Gastrocnemius medialis (tissue), 4 donors: ENCODE data around the gene DOCK3. TPM values are rescaled to one million over a fixed set of nuclear protein-coding genes. Genes with fewer than 3 reads are reported as not detected.

Experiments used
- ATAC-seq, 2 donors: fragments of 150-250 bp; one replicate each; pipeline ENCODE4 v1.9.1; 2016
- DNase-seq, 2 donors: peaks; one replicate each; pipeline ENCODE4 v3.0.0-alpha.2; 2019
- H3K27ac ChIP-seq, 4 donors: fragments of 200-600 bp; sonication (generic); 1 replicate in 1 of 4; 2 replicates in 3 of 4; pipeline ENCODE4 v1.5.1; 2016 to 2018; ENCODE audit warnings: mild to moderate bottlenecking in 2 of 4, moderate library complexity in 1 of 4
- H3K27me3 ChIP-seq, 3 donors: fragments of 200-600 bp; sonication (generic) in 2 of 3; 1 replicate in 1 of 3; 2 replicates in 2 of 3; pipeline versions ENCODE4 v1.5.1 to v1.6.0; 2016 to 2019; ENCODE audit warnings: mild to moderate bottlenecking in 1 of 3, moderate library complexity in 1 of 3
- H3K36me3 ChIP-seq, 2 donors: fragments of 200-600 bp; sonication (generic) in 1 of 2; one replicate each; pipeline ENCODE4 v1.5.1; 2017 to 2018
- H3K4me1 ChIP-seq, 2 donors: fragments of 200-600 bp; sonication (generic) in 1 of 2; one replicate each; pipeline ENCODE4 v1.5.1; 2016 to 2017; ENCODE audit warnings: mild to moderate bottlenecking in 2 of 2
- H3K4me3 ChIP-seq, 4 donors: fragments of 200-600 bp; sonication (generic) in 3 of 4; 1 replicate in 1 of 4; 2 replicates in 3 of 4; pipeline ENCODE4 v1.5.1; 2016 to 2019; ENCODE audit warnings: mild to moderate bottlenecking in 2 of 4
- H3K9me3 ChIP-seq, 3 donors: fragments of 200-600 bp; sonication (generic) in 2 of 3; 1 replicate in 1 of 3; 2 replicates in 2 of 3; pipeline ENCODE4 v1.5.1; 2016 to 2019
- POLR2A ChIP-seq, 2 donors: fragments of 450-650 bp; IDR thresholded peaks; one replicate each; pipeline ENCODE4 v1.6.1; 2017; ENCODE audit warnings: antibody characterized with exemption in 2 of 2, mild to moderate bottlenecking in 2 of 2, moderate library complexity in 2 of 2
- in situ Hi-C, 4 donors: fragments of 200-750 bp; cut with MboI; loops; one replicate each; pipeline versions ENCODE4 v1.15.0 to v1.8.0; 2017; ENCODE audit warnings: low sequenced_read_pairs in 4 of 4
- intact Hi-C: fragments of 100-400 bp; cut with DNase I; formaldehyde crosslinking; loops from one replicate; pipeline ENCODE4 v1.15.1; 2023; ENCODE audit warnings: low total_unique reads
- total RNA-seq, 4 donors: library from RNA; depleted of rRNA; stranded (reverse); fragments of >200 nt; gene quantifications; one replicate each; pipeline versions ENCODE4 v1.1.0 to v1.2.3, GENCODE V29; 2016
- TF ChIP-seq, protein P1 (sequence below), 5 experiments: fragments of 450-650 bp in 3 of 5; fragments of 200-600 bp in 2 of 5; sonication (generic) in 2 of 5; IDR thresholded peaks in 4 of 5; conservative IDR thresholded peaks in 1 of 5; 1 replicate in 4 of 5; 2 replicates in 1 of 5; pipeline ENCODE4 v1.5.1; 2016 to 2019; ENCODE audit warnings: antibody characterized with exemption in 5 of 5, mild to moderate bottlenecking in 3 of 5, moderate library complexity in 3 of 5

Gene DOCK3
- total RNA-seq, 4 donors from 2014 or later: 0.61 to 3.1 (median 0.73) TPM

- TF ChIP-seq, protein P1, sequence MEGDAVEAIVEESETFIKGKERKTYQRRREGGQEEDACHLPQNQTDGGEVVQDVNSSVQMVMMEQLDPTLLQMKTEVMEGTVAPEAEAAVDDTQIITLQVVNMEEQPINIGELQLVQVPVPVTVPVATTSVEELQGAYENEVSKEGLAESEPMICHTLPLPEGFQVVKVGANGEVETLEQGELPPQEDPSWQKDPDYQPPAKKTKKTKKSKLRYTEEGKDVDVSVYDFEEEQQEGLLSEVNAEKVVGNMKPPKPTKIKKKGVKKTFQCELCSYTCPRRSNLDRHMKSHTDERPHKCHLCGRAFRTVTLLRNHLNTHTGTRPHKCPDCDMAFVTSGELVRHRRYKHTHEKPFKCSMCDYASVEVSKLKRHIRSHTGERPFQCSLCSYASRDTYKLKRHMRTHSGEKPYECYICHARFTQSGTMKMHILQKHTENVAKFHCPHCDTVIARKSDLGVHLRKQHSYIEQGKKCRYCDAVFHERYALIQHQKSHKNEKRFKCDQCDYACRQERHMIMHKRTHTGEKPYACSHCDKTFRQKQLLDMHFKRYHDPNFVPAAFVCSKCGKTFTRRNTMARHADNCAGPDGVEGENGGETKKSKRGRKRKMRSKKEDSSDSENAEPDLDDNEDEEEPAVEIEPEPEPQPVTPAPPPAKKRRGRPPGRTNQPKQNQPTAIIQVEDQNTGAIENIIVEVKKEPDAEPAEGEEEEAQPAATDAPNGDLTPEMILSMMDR (IDR thresholded peaks at IDR 0.05 in 4 of 5, conservative IDR thresholded peaks at IDR 0.05 in 1 of 5): no peak
- TF ChIP-seq POLR2A (IDR thresholded peaks at IDR 0.05): no peak
- in situ Hi-C loops: no loop called here
Measured at GRCh38 chr3:50737193-50737905, 62.6 kb downstream of the DOCK3 start.

DNA sequence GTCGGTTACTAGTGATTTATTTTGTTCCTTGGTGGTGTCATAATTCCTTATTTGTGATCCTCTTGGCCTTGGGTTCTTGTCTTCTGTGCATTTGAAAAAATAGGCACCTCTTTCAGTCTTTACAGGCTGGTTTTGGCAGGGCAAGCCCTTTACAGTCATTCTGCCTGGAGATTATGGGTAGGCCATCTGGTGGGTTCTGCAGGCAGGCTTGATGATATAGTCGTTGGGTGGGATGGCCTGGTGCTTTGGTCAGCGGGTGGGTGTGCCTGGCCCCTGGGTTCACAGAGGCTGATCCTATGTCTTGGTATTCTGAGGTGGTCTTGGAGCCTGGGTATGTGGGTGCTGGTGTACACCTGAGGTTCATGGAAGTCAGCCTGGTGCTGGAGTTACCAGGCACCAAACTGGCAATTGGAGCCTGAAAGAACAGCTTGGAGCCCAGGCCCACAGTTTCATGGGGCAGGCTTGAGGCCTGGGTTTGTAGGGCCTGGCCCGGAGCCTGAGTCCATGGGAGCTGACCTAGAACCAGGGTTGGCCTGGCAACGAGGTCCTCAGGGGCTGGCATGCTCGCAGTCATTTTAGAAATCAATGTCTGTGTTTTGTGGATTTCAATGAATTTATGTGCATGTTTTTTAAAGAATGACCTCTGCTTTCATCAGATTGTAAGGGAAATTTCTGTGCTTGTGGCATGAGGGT lies 63.3 kb downstream of the DOCK3 start:
- in situ Hi-C loops: no loop called here
- TF ChIP-seq, protein P1 (IDR thresholded peaks at IDR 0.05 in 4 of 5, conservative IDR thresholded peaks at IDR 0.05 in 1 of 5): no peak
- TF ChIP-seq POLR2A (IDR thresholded peaks at IDR 0.05): no peak
- intact Hi-C loops: no loop called here
- Histone ChIP-seq H3K4me3 (no peak overlapping the region), H3K9me3 (peaks cover 0 to 4% (median 0%) of the 10 kb centered on the region in 3 donors), H3K36me3 (no peaks in the 10 kb centered on the region), H3K27ac (no peak overlapping the region), H3K27me3 (no peaks in the 10 kb centered on the region), H3K4me1 (no peaks in the 10 kb centered on the region)
- ATAC-seq (no peak), DNase-seq (no peak)

More at GRCh38 chr3:50737193-50737905, 62.6 kb downstream of the DOCK3 start:
- no peaks in the 10 kb centered on the region for H3K27me3 ChIP-seq
- H3K27ac ChIP-seq: no peak overlapping the region
- intact Hi-C loops: no loop called here
- no peaks in the 10 kb centered on the region for H3K4me1 ChIP-seq
- H3K9me3 ChIP-seq: peaks cover 0 to 4% (median 0%) of the 10 kb centered on the region in 3 donors
- H3K36me3 ChIP-seq: no peaks in the 10 kb centered on the region
- no peak overlapping the region for H3K4me3 ChIP-seq
- no peak for DNase-seq
- no peak for ATAC-seq

DNA sequence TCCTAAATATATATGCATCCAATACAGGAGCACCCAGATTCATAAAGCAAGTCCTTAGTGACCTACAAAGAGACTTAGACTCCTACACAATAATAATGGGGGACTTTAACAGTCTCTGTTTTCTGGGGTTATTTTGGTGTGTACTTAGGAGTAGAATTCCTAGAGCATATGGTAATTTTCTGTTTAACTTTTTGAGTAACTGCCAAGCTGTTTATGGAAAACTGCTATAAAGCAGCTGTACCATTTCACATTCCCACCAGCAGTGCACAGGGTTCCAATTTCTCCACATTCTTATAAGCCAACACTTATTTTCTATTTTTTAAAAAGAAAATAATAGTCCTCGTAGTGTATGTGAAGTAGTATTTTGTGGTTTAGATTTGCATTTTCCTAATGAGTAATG lies 68.9 kb downstream of the DOCK3 start:
- H3K9me3 ChIP-seq: no peaks in the 10 kb centered on the region
- H3K27ac ChIP-seq: no peak overlapping the region
- intact Hi-C loops (no loop called here), in situ Hi-C loops (no loop called here)
- H3K27me3 ChIP-seq: no peaks in the 10 kb centered on the region
- H3K4me1 ChIP-seq: no peaks in the 10 kb centered on the region
- H3K4me3 ChIP-seq: no peak overlapping the region
- no peaks in the 10 kb centered on the region for H3K36me3 ChIP-seq
- no peak for DNase-seq
- no peak for TF ChIP-seq POLR2A (IDR thresholded peaks at IDR 0.05)
- TF ChIP-seq, protein P1 (IDR thresholded peaks at IDR 0.05 in 4 of 5, conservative IDR thresholded peaks at IDR 0.05 in 1 of 5): no peak
- ATAC-seq: no peak

DNA sequence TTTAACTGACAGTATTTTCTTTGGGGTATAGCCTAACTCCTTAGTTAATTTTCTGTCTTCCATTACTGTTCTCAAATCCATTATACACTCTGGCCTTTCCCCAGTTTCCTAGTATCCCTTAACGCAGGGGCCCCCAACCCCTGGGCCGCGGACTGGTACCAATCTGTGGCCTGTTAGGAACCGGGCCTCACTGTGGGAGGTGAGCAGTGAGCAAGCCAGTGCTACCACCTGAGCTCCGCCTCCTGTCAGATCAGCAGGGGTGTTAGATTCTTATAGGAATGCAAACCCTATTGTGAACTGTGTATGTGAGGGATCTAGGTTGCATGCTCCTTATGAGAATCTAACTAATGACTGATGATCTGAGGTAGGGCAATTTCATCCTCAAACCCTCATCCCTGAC lies 75.1 kb downstream of the DOCK3 start:
- Histone ChIP-seq H3K4me1 (no peaks in the 10 kb centered on the region), H3K9me3 (no peaks in the 10 kb centered on the region), H3K36me3 (no peaks in the 10 kb centered on the region), H3K27ac (no peak overlapping the region), H3K27me3 (no peaks in the 10 kb centered on the region), H3K4me3 (no peak overlapping the region)
- in situ Hi-C loops (no loop called here), intact Hi-C loops (no loop called here)
- ATAC-seq: no peak
- DNase-seq: no peak
- no peak for TF ChIP-seq POLR2A (IDR thresholded peaks at IDR 0.05)
- TF ChIP-seq, protein P1 (IDR thresholded peaks at IDR 0.05 in 4 of 5, conservative IDR thresholded peaks at IDR 0.05 in 1 of 5): no peak
